AG04449 (cell line): ENCODE data around the gene RAD23B.
"Not testable (repeated sequence)": the region's sequence is repeated elsewhere in the genome, so short reads cannot be mapped to it uniquely, and the experiment has no call there.

Experiments
- CTCF ChIA-PET: fragments of 350-600 bp; formaldehyde crosslinking; extraction: SDS; loops from one replicate; lab custom pipeline; 2021; ENCODE audit warnings: antibody characterized with exemption; lab: Yijun Ruan, JAX
- POLR2A ChIA-PET: fragments of 400-600, 350-600 bp; formaldehyde crosslinking; extraction: SDS; loops from one replicate; lab custom pipeline; 2020; ENCODE audit warnings: antibody characterized with exemption, inconsistent platforms; lab: Yijun Ruan, JAX
- DNase-seq: peaks from one replicate; pipeline ENCODE4 v3.0.0-alpha.2; 2010; ENCODE audit warnings: low read depth, low spot score
- H3K4me3 ChIP-seq: 2 replicates; pipeline ENCODE4 v1.5.1; 2011; ENCODE audit warnings: low read depth, mild to moderate bottlenecking, control low read depth, low read length
- TF ChIP-seq, protein P1 (sequence below): IDR thresholded peaks from one replicate; pipeline ENCODE4 v1.5.1; 2011; ENCODE audit warnings: mild to moderate bottlenecking, moderate library complexity, low read length, control low read depth, inconsistent platforms; ENCODE audit not compliant: insufficient read depth; ENCODE audit errors: missing control alignments

Gene RAD23B

DNA sequence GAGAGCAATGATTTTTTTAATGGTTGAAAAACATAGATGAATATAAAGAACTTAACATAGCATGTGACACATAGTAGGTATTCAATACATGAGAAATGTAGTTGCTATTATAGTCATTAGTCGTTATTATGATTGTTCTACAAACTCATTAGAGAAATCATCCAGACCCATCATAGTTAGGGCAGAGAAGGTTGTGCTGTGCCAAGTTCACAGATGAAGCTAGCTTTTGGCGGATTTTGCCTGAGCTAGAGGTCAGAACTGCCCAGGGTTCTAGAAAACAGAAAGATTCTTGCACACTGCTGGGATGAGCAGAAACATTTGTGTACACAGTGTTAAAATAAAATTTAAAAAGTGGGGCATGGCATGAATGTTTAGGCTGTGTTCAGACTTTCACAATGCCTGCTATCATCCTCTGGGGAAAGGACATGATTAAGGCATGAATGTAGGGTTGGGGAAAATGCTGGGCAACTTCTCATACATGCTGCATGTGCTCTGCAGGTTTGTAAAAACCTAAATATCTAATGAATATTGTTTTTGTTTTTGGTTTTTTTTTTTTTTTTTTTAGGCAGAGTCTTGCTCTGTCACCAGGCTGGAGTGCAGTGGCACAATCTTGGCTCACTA, 33.3 kb upstream of the RAD23B start:
- ChIA-PET POLR2A (no interaction called here), CTCF (interaction anchor here (0.7 to 1.7 kb wide), 3 partner anchors 10 to 91 kb away, joined by 3 to 7 read pairs (median 3); no protein-coding TSS in a partner anchor)
- no peak for DNase-seq
- H3K4me3 ChIP-seq = no peak overlapping the region
- TF ChIP-seq, protein P1, sequence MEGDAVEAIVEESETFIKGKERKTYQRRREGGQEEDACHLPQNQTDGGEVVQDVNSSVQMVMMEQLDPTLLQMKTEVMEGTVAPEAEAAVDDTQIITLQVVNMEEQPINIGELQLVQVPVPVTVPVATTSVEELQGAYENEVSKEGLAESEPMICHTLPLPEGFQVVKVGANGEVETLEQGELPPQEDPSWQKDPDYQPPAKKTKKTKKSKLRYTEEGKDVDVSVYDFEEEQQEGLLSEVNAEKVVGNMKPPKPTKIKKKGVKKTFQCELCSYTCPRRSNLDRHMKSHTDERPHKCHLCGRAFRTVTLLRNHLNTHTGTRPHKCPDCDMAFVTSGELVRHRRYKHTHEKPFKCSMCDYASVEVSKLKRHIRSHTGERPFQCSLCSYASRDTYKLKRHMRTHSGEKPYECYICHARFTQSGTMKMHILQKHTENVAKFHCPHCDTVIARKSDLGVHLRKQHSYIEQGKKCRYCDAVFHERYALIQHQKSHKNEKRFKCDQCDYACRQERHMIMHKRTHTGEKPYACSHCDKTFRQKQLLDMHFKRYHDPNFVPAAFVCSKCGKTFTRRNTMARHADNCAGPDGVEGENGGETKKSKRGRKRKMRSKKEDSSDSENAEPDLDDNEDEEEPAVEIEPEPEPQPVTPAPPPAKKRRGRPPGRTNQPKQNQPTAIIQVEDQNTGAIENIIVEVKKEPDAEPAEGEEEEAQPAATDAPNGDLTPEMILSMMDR = no peak

DNA sequence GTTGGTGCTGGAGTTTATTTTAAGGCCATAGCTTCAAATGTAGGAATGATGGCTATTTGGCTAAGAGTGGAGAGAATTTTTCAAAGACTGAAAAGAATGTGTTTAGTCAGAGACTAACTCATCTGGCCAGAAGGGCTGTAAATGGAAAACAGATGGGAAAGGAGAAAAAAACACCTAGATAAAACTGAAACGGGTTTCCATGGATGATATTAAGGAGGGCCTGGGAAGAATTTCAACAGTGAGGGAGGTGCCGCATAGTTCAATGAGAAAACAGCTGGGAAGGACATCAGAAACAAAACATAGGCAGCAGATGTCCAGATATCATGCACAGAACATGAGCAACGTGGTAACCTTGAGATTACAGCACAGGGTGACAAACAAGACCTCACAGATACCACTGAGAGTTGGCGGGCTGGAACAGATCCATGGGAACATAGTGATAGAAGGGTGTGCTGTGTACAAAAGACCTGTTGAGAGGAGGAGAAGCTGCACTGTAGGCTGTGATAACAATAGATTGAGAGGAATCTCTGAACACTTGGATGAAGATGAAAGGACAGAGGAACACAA, 31.2 kb upstream of the RAD23B start:
- POLR2A ChIA-PET = interaction anchor here (0.6 to 1.9 kb wide), 5 partner anchors 9 to 399 kb away, joined by 3 to 11 read pairs (median 3); partner anchors contain the start of gene RAD23B
- TF ChIP-seq, protein P1 = no peak

DNA sequence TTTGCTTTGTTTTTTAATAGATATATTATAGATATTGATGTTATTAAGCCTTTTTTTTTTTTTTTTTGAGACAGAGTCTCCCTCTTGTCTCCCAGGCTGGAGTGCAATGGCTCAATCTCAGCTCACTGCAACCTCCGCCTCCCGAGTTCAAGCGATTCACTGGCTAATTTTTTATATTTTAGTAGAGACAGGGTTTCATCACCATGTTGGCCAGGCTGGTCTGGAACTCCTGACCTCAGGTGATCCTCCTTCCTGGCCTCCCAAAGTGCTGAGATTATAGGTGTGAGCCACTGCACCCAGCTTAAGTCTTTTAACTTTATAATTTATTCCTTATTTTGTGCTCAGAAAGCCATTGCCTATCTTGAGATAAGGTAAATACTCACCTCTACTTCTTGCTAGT, 24.2 kb upstream of the RAD23B start:
- H3K4me3 ChIP-seq = no peak overlapping the region
- TF ChIP-seq, protein P1 = no peak
- ChIA-PET POLR2A (no interaction called here), CTCF (no interaction called here)
- no peak for DNase-seq

More for the DNA sequence above, 31.2 kb upstream of the RAD23B start:
- H3K4me3 ChIP-seq = peak overlapping the region; percentile 6; the same call in 1 of the 2 replicates
- DNase-seq = peak; percentile 83
- CTCF ChIA-PET = interaction anchor here (0.9 to 1.9 kb wide), 3 partner anchors 9 to 90 kb away, joined by 3 to 6 read pairs (median 4); no protein-coding TSS in a partner anchor

DNA sequence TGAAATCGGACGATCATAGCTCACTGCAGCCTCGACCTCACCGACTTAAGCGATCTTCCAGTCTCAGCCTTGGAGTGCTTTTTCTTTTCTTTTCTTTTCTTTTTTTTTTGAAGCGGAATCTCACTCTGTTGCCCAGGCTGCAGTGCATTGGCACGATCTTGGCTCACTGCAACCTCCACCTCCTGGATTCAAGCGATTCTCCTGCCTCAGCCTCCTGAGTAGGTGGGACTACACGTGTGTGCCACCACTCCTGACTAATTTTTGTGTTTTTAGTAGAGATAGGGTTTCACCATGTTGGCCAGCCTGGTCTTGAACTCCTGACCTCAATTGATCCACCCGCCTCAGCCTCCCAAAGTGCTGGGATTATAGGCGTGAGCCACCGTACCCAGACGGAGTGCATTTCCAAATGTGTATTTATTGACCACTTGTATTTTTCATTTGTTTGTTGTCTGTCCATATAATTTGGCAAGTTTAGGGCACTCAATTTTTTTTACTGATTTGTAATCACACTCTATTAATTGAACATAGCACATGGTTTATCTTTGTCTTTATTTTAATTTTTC, 23.2 kb upstream of the RAD23B start:
- CTCF ChIA-PET = interaction anchor here (1.1 to 1.8 kb wide), 3 partner anchors 8 to 14 kb away, joined by 3 to 6 read pairs (median 6); no protein-coding TSS in a partner anchor
- H3K4me3 ChIP-seq, DNase-seq: not testable (repeated sequence)
- POLR2A ChIA-PET = interaction anchor here (1.3 to 1.7 kb wide), 2 partner anchors 8 to 14 kb away, joined by 5 to 7 read pairs; no protein-coding TSS in a partner anchor

DNA sequence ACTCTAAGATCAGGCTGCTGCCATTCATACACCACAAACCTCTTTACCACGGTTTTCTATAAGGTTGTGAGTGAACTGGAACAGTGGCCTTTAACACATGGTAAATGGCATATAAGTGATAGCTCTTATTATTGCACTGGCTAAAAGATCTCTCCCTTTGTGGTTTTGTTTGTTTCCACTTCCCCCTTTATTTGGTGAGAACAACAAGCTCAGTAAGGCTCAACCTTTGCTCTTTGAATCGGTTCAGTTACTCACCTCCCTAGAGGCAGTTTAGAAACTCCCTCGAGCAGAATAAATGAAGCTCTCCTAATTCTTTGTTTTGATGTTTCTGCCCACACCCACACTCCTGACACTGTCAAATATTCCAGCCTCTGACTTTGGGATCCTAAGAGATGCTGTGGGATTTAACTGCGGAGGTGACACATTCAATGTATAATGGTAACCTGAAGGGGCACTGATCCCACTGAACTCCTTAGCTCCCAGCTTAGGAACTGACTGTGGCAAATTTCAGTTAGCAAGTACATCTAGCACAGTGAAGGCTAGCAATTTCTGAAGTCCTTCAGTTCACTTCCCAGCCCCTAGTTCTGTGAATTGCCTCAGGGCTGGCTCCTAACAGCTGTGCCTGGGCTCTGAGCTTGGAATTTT, 22.5 kb upstream of the RAD23B start:
- DNase-seq = no peak
- POLR2A ChIA-PET = interaction anchor here (1.3 to 1.7 kb wide), 2 partner anchors 9 to 13 kb away, joined by 5 to 7 read pairs; no protein-coding TSS in a partner anchor
- no peak overlapping the region for H3K4me3 ChIP-seq
- TF ChIP-seq, protein P1 = no peak
- CTCF ChIA-PET = interaction anchor here (1.1 to 1.8 kb wide), 3 partner anchors 9 to 13 kb away, joined by 3 to 6 read pairs (median 6); no protein-coding TSS in a partner anchor

DNA sequence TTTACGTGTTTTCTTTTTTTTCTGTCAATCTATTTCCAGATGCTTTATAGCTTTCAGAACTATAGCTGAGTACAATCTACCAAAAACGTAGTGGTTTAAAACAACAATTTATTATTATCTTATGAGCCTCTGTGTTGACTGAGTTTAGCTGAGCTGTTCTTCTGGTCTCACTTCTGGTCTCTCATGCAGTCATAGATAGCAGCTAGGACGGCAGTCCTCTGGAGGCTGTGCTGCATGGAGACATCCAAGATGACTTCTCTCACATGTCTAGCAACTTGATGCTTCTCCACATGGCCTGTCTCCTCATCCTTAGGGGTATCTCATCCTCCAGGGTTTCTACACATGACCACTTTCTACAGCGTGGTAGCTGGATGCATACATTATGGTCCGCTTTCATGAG, 22.0 kb upstream of the RAD23B start:
- TF ChIP-seq, protein P1 = no peak
- POLR2A ChIA-PET = interaction anchor here (1.3 to 1.7 kb wide), 2 partner anchors 9 to 12 kb away, joined by 5 to 7 read pairs; no protein-coding TSS in a partner anchor

More for the DNA sequence above, 22.0 kb upstream of the RAD23B start:
- CTCF ChIA-PET = interaction anchor here (1.1 to 1.8 kb wide), 3 partner anchors 9 to 12 kb away, joined by 3 to 6 read pairs (median 6); no protein-coding TSS in a partner anchor
- DNase-seq = no peak
- H3K4me3 ChIP-seq = no peak overlapping the region
